H9 (cell line): ENCODE results near the gene KIFC3. TPM values are rescaled to one million over a fixed set of nuclear protein-coding genes. Genes with fewer than 3 reads are reported as not detected.

Source experiments
- DNase-seq: peaks from one replicate; pipeline ENCODE4 v3.0.0-alpha.2; 2017
- H2AFZ ChIP-seq: one replicate; pipeline ENCODE4 v1.6.1; 2013; ENCODE audit warnings: mild to moderate bottlenecking, low read length, control low read depth, moderate library complexity
- H2AK5ac ChIP-seq: 2 replicates; pipeline ENCODE4 v1.6.1; 2013; ENCODE audit warnings: low read length, control low read depth, mixed read lengths; ENCODE audit not compliant: insufficient read length
- H2BK120ac ChIP-seq: one replicate; pipeline ENCODE4 v1.6.1; 2013; ENCODE audit warnings: low read depth, mild to moderate bottlenecking, low read length, control low read depth, inconsistent platforms; ENCODE audit not compliant: poor library complexity, severe bottlenecking
- H2BK12ac ChIP-seq: 2 replicates; pipeline ENCODE4 v1.6.1; 2013; ENCODE audit warnings: low read length, control low read depth, mixed read lengths, low read depth; ENCODE audit not compliant: insufficient read length
- H2BK15ac ChIP-seq: 2 replicates; pipeline ENCODE4 v1.6.1; 2013; ENCODE audit warnings: low read depth, low read length, control low read depth
- H2BK20ac ChIP-seq: one replicate; pipeline ENCODE4 v1.6.1; 2013; ENCODE audit warnings: low read depth, mild to moderate bottlenecking, low read length, control low read depth, inconsistent platforms; ENCODE audit not compliant: poor library complexity, severe bottlenecking
- H2BK5ac ChIP-seq: 2 replicates; pipeline ENCODE4 v1.6.1; 2013; ENCODE audit warnings: low read length, control low read depth, mixed read lengths; ENCODE audit not compliant: insufficient read length
- H3K14ac ChIP-seq: 2 replicates; pipeline ENCODE4 v1.6.1; 2013; ENCODE audit warnings: low read length, control low read depth; ENCODE audit not compliant: insufficient read depth
- H3K18ac ChIP-seq: 2 replicates; pipeline ENCODE4 v1.6.1; 2013; ENCODE audit warnings: low read depth, mild to moderate bottlenecking, mixed read lengths, low read length, control low read depth; ENCODE audit not compliant: insufficient read length
- H3K23ac ChIP-seq: 2 replicates; pipeline ENCODE4 v1.6.1; 2013; ENCODE audit warnings: low read length, control low read depth, mixed read lengths, low read depth; ENCODE audit not compliant: insufficient read length
- H3K23me2 ChIP-seq: 2 replicates; pipeline ENCODE4 v1.6.1; 2013; ENCODE audit warnings: low read depth, mild to moderate bottlenecking, mixed read lengths, low read length, control low read depth; ENCODE audit not compliant: insufficient read length, poor library complexity, severe bottlenecking
- H3K27ac ChIP-seq: 2 replicates; pipeline ENCODE4 v1.5.1; 2013; ENCODE audit warnings: low read length, control low read depth, mixed read lengths, low read depth; ENCODE audit not compliant: insufficient read length
- H3K27me3 ChIP-seq: 2 replicates; pipeline ENCODE4 v1.6.1; 2013; ENCODE audit warnings: low read length, control low read depth, inconsistent platforms; ENCODE audit not compliant: insufficient read depth
- H3K4ac ChIP-seq: 2 replicates; pipeline ENCODE4 v1.6.1; 2013; ENCODE audit warnings: low read depth, mild to moderate bottlenecking, control low read depth, inconsistent platforms, low read length, moderate library complexity
- H3K4me1 ChIP-seq: 2 replicates; pipeline ENCODE4 v1.6.1; 2013; ENCODE audit warnings: low read length, control low read depth, inconsistent platforms; ENCODE audit not compliant: insufficient read depth
- H3K4me2 ChIP-seq: 2 replicates; pipeline ENCODE4 v1.6.1; 2013; ENCODE audit warnings: low read length, control low read depth, mixed read lengths; ENCODE audit not compliant: insufficient read length, insufficient read depth
- H3K56ac ChIP-seq: 2 replicates; pipeline ENCODE4 v1.6.1; 2013; ENCODE audit warnings: low read depth, mild to moderate bottlenecking, mixed read lengths, low read length, control low read depth; ENCODE audit not compliant: insufficient read length
- H3K79me1 ChIP-seq: 2 replicates; pipeline ENCODE4 v1.6.1; 2013; ENCODE audit warnings: low read depth, mild to moderate bottlenecking, moderate library complexity, low read length, control low read depth, inconsistent platforms; ENCODE audit not compliant: insufficient read depth, poor library complexity, severe bottlenecking
- H3K79me2 ChIP-seq: 2 replicates; pipeline ENCODE4 v1.6.1; 2013; ENCODE audit warnings: low read length, control low read depth, inconsistent platforms; ENCODE audit not compliant: insufficient read depth
- H3K9ac ChIP-seq: 2 replicates; pipeline ENCODE4 v1.6.1; 2013; ENCODE audit warnings: low read length, control low read depth, mixed read lengths; ENCODE audit not compliant: insufficient read length; ENCODE audit errors: extremely low read depth
- H3K9me3 ChIP-seq: one replicate; pipeline ENCODE4 v1.6.1; 2013; ENCODE audit warnings: low read depth, low read length, inconsistent platforms; ENCODE audit not compliant: control insufficient read depth
- H3T11ph ChIP-seq: one replicate; pipeline ENCODE4 v1.6.1; 2013; ENCODE audit warnings: mild to moderate bottlenecking, low read length, control low read depth, inconsistent platforms
- H4K20me1 ChIP-seq: one replicate; pipeline ENCODE4 v1.6.1; 2013; ENCODE audit not compliant: control insufficient read depth, insufficient read length, insufficient read depth
- H4K5ac ChIP-seq: 2 replicates; pipeline ENCODE4 v1.6.1; 2013; ENCODE audit warnings: low read depth, mild to moderate bottlenecking, mixed read lengths, low read length, control low read depth; ENCODE audit not compliant: insufficient read length
- H4K8ac ChIP-seq: replicated peaks from 2 replicates; pipeline ENCODE4 v1.6.1; 2013; ENCODE audit warnings: low read length, control low read depth, mixed read lengths, low read depth; ENCODE audit not compliant: insufficient read length
- H4K91ac ChIP-seq: 2 replicates; pipeline ENCODE4 v1.6.1; 2013; ENCODE audit warnings: low read depth, mild to moderate bottlenecking, moderate library complexity, mixed read lengths, low read length, control low read depth; ENCODE audit not compliant: insufficient read length
- H3K27ac Mint-ChIP-seq, 3 experiments: 2 replicates in 2 of 3; 3 replicates in 1 of 3; pipeline ENCODE4 v1.8.0; 2020 to 2021; ENCODE audit warnings: mixed read lengths in 3 of 3, mild to moderate bottlenecking in 1 of 3, moderate library complexity in 1 of 3
- H3K27me3 Mint-ChIP-seq: 2 replicates; pipeline ENCODE4 v1.8.0; 2021; ENCODE audit warnings: low read depth, mild to moderate bottlenecking, moderate library complexity, mixed read lengths
- H3K36me3 Mint-ChIP-seq, 3 experiments: 2 replicates in 2 of 3; 3 replicates in 1 of 3; pipeline ENCODE4 v1.8.0; 2020 to 2021; ENCODE audit warnings: low read depth in 3 of 3, mixed read lengths in 3 of 3; ENCODE audit not compliant: insufficient read depth in 1 of 3
- H3K4me1 Mint-ChIP-seq, 2 experiments: 2 replicates each; pipeline ENCODE4 v1.8.0; 2020; ENCODE audit warnings: mixed read lengths in 2 of 2
- H3K4me3 Mint-ChIP-seq, 2 experiments: 2 replicates in 1 of 2; 3 replicates in 1 of 2; pipeline ENCODE4 v1.8.0; 2020 to 2021; ENCODE audit warnings: mild to moderate bottlenecking in 2 of 2, mixed read lengths in 2 of 2, moderate library complexity in 1 of 2
- H3K9me3 Mint-ChIP-seq, 2 experiments: 2 replicates in 1 of 2; 3 replicates in 1 of 2; pipeline ENCODE4 v1.8.0; 2020; ENCODE audit warnings: mild to moderate bottlenecking in 2 of 2, mixed read lengths in 2 of 2, moderate library complexity in 1 of 2
- WGBS: extraction: QIAGEN DNeasy Blood & Tissue Kit; methylation state at CpG from one replicate; pipeline ENCODE4 v1.1.7; 2013; ENCODE audit warnings: missing lambda C conversion rate, low lambda C conversion rate, mixed read lengths; ENCODE audit not compliant: insufficient read length; ENCODE audit errors: extremely low coverage; 5-methylcytosine and 5-hydroxymethylcytosine counted together
- total RNA-seq: library from RNA; stranded (reverse); gene quantifications from 2 replicates; pipeline ENCODE4 v1.2.1, GENCODE V29; 2021
- TF ChIP-seq, protein P1 (sequence below): fragments of 200-600 bp; sonication (generic); conservative IDR thresholded peaks from 3 replicates; pipeline ENCODE4 v1.8.0; 2021; ENCODE audit warnings: antibody characterized with exemption, mild to moderate bottlenecking

Gene KIFC3
- total RNA-seq, 1 experiment from 2014 or later, result 5.0 TPM

- Mint-ChIP-seq H3K4me3 (peak within 1 kb of the TSS; percentile 97 to 98), H3K27ac (peak within 1 kb of the TSS; percentile 97 to 100 (median 100)), H3K36me3 (peaks cover 5 to 9% (median 8%) of the 10 kb centered on the region in 3 experiments; a peak in 3 of 7 replicates), H3K27me3 (peaks cover 5% of the 10 kb centered on the region), H3K9me3 (no peaks in the 10 kb centered on the region), H3K4me1 (peaks cover 11 to 22% of the 10 kb centered on the region in 2 experiments)
- Histone ChIP-seq H3K18ac (peak within 1 kb of the TSS; percentile 92), H3K4me1 (no peaks in the 10 kb centered on the region), H4K8ac (no peak within 1 kb of the TSS), H3K27me3 (no peaks in the 10 kb centered on the region), H3K23me2 (peaks cover 11% of the 10 kb centered on the region), H3K56ac (no peak within 1 kb of the TSS), H3K4me2 (peak within 1 kb of the TSS; percentile 88), H2AFZ (no peak within 1 kb of the TSS), H3K4ac (no peak within 1 kb of the TSS; the same call in 1 of the 2 replicates), H2BK12ac (peak within 1 kb of the TSS; percentile 25), H3K9ac (peak within 1 kb of the TSS; percentile 90), H4K20me1 (no peaks in the 10 kb centered on the region), H3K14ac (peak within 1 kb of the TSS; percentile 88), H3K79me2 (no peaks in the 10 kb centered on the region), H3T11ph (no peak within 1 kb of the TSS), H3K9me3 (no peaks in the 10 kb centered on the region), H2BK5ac (no peak within 1 kb of the TSS), H2BK120ac (peak within 1 kb of the TSS; percentile 89), H2BK20ac (no peak within 1 kb of the TSS), H4K5ac (no peak within 1 kb of the TSS), H4K91ac (no peak within 1 kb of the TSS), H3K79me1 (no peaks in the 10 kb centered on the region), H3K23ac (no peak within 1 kb of the TSS), H2BK15ac (no peak within 1 kb of the TSS), H3K27ac (no peak within 1 kb of the TSS), H2AK5ac (no peak within 1 kb of the TSS)
- no CpG with 5 or more reads among the region's 35 CpGs for WGBS
- DNase-seq, result no peak
- TF ChIP-seq, protein P1, sequence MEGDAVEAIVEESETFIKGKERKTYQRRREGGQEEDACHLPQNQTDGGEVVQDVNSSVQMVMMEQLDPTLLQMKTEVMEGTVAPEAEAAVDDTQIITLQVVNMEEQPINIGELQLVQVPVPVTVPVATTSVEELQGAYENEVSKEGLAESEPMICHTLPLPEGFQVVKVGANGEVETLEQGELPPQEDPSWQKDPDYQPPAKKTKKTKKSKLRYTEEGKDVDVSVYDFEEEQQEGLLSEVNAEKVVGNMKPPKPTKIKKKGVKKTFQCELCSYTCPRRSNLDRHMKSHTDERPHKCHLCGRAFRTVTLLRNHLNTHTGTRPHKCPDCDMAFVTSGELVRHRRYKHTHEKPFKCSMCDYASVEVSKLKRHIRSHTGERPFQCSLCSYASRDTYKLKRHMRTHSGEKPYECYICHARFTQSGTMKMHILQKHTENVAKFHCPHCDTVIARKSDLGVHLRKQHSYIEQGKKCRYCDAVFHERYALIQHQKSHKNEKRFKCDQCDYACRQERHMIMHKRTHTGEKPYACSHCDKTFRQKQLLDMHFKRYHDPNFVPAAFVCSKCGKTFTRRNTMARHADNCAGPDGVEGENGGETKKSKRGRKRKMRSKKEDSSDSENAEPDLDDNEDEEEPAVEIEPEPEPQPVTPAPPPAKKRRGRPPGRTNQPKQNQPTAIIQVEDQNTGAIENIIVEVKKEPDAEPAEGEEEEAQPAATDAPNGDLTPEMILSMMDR, result no peak
These were observed 66.4 kb downstream of the KIFC3 start, which contains the start of gene KATNB1 for GRCh38 chr16:57735755-57736418. Gene KATNB1, plus strand, starts transcription at chr16:57735770. Its CDS starts 1,474 bp downstream, at chr16:57737244.
